ENCODE measurements around the gene CYP27C1. TPM values are rescaled to one million over a fixed set of nuclear protein-coding genes. Genes with fewer than 3 reads are reported as not detected.
A peak's percentile ranks its signal among the peaks of the same experiment; 100 is the strongest.
"Not testable (repeated sequence)": the region's sequence is repeated elsewhere in the genome, so short reads cannot be mapped to it uniquely, and the experiment has no call there.

The CYP27C1 gene
- total RNA-seq, 2 donors from 2014 or later = 0.12 to 0.34 TPM

DNA sequence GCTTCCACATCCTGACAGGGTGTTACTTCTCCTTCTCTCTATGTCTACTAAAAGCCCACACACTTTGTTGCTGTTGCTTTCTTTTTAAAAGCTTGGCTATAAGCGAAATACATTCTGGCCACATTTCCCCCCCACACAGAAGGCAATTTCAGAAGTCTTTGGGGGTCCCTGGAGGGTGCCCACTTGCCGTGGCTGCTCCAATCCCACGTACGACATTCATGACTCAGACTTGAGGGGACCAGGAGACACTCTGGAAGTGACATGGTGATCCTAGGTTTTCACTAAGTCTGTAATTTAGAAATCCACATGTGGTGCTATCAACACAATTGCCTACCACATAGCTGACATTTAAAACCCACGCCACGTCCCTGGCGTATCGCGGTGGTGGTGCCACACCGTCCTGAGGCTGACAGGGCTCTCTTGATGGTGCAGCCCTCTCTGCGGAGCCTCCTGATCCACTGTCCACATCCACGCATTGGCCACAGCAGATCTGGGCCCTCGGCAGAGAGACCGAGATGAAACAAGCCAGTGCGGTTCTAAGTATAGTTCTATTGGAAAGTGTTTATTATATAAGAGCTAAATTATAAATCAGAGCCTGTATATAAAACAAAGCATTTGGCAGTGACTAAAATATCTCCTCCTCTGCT lies 42.4 kb downstream of the CYP27C1 start:
- intact Hi-C loops (cut with DNase I, micrococcal nuclease) = loop anchor here in 1 of 2 donors (10.0 kb wide), 1 partner anchor 103 kb away; no protein-coding TSS in a partner anchor
- ATAC-seq = no peak
- peak in 1 of 2 donors; percentile 35 for DNase-seq

DNA sequence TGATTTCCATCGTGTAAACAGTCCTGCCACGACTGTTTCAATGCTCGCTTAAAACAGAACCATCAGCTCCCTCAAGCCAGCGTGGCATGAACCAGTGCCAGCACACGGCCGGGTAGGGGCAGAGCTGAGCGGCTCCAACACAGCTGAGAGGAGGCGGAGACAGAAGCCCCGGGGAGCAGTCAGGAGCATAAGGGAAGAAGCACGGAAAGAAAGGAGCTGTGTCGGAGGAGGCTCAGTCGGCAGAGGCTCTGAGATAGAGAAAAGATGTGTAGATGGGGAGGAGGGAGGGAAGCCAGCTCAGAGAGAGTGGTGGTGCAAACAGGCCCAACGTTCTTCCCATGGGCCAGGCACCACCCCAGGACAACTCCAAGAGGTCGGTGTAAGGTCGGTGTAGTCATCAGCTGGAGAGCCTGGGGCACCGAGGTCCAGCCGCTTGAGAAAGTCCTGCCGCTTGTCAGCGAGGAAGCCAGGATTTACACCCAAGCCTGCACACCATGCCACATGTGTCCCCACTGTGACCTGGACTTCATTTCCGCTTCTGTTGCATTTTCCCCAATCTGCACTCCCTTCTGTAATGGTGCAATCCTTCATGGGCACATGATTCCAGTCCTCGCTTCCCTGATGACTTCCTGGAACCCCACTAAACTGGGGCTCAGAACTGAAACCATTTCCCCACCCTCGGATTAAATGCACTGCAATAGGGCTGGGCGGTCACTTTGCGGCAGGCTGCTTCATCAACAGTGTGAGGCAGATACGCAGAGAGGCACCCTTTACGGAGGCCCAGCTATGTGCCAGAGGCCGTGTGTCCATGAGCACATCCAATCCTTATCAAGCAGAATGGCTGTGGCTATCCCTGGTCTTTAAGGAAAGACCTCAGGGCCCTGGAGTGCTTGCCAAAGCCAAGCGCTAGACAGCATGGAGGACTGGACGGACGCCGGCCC lies 43.5 kb downstream of the CYP27C1 start:
- ATAC-seq (no peak), DNase-seq (peak; percentile 10 to 56)
- intact Hi-C loops (cut with DNase I, micrococcal nuclease) = loop anchor here in 1 of 2 donors (10.0 kb wide), 1 partner anchor 102 kb away; no protein-coding TSS in a partner anchor

DNA sequence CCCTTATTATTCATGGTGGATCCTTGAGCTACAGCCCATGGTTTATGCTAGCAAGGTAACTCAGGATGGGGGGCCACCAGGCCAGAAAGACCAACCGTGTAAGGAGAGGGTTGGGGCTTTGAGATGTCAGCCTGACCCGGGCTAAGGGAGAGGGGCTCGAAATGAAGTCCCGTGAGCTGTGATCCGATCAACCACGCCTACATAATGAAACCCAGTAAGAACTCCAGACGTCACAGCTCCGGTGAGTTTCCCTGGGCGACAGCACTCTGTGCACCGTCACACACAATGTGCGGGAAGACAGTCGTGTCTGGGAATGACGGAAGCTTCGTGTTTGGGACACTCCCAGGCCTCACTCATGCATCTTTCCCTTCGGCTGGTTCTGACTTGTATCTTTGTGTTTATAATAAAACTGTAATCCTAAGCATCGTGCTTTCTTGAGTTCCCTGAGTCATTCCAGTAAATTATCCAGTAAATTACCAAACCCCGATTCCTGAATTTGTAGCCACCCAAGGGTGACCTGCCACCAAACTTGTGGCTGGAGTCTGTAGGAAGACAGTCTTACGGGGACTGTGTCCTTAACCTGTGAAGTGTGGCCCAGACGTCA lies 44.2 kb downstream of the CYP27C1 start:
- ATAC-seq = no peak
- intact Hi-C loops (cut with DNase I, micrococcal nuclease) = loop anchor here in 1 of 2 donors (10.0 kb wide), 1 partner anchor 101 kb away; no protein-coding TSS in a partner anchor
- peak; percentile 17 to 41 for DNase-seq

DNA sequence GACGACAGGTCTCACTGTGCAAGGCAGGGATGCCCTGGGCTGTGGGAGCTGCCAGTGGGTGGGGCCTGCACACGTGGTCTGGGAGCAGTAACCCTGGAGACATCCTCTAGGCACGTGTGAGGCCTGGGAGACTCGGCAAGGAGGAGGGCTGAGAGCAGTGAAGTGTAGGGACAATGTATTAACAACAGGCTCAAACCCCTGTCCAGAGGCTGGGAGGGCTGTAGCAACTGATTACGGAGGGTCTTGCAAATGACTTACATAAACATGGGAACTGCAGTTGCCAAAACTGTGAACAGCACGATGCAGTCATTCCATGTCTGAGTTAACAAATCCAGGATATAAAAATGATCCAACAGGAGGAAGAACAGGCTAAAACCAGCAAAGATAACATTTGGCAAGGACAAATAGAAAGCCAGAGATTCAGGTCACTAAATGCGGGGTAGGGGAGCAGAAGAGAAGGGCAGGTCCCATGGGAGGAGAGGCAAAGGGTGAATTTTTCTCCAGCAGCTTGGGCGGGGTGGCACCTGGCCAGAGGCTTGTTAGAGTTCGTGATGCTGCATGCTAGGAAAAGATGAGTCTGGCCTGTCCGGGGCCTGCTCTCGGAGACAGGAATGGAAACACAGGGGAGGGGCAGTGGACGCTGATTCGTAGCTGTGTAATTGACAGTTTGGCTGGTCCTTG lies 44.9 kb downstream of the CYP27C1 start:
- intact Hi-C loops (cut with DNase I, micrococcal nuclease) = loop anchor here in 1 of 2 donors (10.0 kb wide), 1 partner anchor 100 kb away; no protein-coding TSS in a partner anchor
- DNase-seq (peak; percentile 54 to 68), ATAC-seq (peak; percentile 86)

DNA sequence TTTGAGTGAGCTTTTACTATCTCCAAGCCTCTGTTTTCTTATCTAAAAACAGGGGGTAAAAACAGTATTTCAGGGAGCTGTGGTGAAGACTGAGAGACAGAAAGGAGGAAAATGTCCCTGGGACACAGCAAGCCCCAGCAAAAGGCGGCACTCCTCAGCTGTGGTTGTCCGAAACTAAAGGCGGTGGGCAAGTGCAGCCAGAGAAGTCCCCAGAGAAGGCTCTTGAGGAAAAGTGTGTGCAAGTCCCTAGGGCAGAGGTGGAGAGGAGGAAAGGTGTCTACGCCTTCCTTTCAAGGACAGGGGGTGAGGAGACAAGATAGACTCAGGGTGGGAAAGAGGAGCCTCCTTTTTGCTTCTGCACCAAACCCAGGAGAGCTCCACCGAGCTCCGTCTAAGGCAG lies 45.5 kb downstream of the CYP27C1 start:
- intact Hi-C loops (cut with DNase I, micrococcal nuclease) = loop anchor here in 1 of 2 donors (10.0 kb wide), 1 partner anchor 100 kb away; no protein-coding TSS in a partner anchor
- DNase-seq (no peak), ATAC-seq (no peak)

DNA sequence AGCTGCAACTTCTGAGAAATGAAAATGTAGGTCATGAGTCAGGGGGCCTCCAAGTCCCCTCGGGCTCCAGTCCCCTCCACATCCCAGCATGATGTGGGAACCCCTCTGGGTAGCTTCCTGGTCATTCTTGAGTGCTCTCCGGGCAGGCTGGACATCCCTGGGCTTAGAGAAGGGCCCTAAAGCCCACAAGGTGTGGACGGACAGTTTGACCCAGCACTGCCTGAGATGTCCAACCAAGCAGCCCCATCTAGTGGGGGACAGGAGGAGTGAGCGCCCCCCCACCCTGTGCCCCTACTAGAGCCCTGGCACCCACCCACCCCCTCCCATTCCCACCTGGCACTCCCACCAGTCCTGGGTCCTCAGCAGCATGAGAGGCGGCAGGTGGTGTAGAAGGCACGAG lies 46.0 kb downstream of the CYP27C1 start:
- intact Hi-C loops (cut with DNase I, micrococcal nuclease) = loop anchor here in 1 of 2 donors (10.0 kb wide), 1 partner anchor 99 kb away; no protein-coding TSS in a partner anchor
- ATAC-seq (peak; percentile 35), DNase-seq (peak in 1 of 2 donors; percentile 29)

DNA sequence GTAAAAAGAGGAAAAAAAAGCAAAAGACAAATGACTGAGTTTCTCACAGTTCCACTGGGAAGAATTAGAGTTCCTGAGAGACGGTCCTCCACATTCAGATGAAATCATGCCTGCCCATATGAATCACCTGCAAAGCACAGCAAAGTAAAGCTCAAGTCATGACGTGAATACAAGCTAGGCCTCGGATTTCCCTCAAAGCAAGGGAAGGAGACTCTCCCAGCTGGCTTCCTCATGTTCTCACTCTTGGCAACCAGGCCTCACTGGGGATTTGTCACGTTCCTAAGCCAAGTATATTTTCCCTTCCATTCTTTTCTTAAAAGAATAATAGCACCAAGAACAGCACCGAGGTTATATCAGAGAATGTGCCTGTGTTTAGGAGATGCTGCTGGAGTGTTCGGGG lies 47.0 kb downstream of the CYP27C1 start:
- intact Hi-C loops (cut with DNase I, micrococcal nuclease) = loop anchor here in 1 of 2 donors (10.0 kb wide), 1 partner anchor 98 kb away; no protein-coding TSS in a partner anchor
- ATAC-seq = no peak
- DNase-seq = no peak

DNA sequence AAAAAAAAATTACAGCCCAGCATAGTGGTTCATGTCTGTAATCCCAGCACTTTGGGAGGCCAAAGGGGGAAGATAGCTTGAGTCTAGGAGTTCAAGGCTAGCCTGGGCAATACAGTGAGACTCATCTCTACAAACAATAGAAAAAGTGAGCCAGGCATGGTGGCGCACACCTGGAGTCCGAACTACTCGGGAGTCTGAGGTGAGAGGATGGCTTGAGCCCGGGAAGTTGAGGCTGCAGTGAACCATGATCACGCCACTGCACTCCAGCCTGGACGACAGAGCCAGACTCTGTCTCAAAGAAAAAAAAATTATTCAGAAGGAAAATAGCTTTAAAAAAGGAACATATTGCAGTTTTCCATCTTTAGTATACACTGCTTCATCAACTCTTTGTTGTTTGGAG lies 47.8 kb downstream of the CYP27C1 start:
- ATAC-seq (no peak), DNase-seq (no peak)
- intact Hi-C loops (cut with DNase I, micrococcal nuclease) = loop anchor here in 1 of 2 donors (10.0 kb wide), 1 partner anchor 98 kb away; no protein-coding TSS in a partner anchor

DNA sequence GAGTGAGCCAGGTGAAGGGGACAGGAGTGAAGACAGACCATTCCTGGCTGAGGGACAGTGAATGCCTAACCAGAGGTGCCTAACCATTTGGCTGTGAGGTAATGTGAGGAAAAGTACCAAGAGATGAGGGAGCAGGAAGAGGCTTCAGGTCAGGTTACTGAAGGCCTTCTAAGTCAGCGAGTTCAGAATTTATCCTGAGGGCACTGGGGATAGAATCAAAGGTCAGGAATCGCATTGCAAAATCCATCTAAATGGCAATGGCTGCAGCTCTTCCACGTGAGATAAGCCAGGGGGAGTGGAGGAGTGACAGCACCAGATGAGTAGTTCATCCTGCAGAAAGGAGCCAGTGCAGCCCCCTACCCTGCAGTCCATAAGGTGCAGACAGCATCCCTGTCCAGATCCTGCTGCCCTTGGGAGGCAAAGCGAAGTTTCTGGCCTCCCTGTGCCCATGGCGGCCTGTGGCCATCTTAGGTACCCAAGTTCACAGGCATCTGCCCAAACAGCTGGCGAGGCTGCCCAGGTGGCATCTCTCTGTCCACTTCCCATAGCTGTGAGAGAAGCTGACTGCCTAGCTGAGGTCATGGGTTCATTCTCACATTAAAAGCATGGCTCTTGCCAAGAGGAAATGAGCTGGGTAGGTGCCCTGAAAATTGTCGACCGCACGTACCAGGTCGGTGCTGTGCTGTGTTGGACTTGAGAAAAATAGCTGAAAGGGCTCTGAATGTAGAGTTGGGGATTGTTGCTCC lies 49.5 kb downstream of the CYP27C1 start:
- intact Hi-C loops (cut with DNase I, micrococcal nuclease) = loop anchor here in 1 of 2 donors (10.0 kb wide), 1 partner anchor 96 kb away; no protein-coding TSS in a partner anchor
- DNase-seq = no peak

DNA sequence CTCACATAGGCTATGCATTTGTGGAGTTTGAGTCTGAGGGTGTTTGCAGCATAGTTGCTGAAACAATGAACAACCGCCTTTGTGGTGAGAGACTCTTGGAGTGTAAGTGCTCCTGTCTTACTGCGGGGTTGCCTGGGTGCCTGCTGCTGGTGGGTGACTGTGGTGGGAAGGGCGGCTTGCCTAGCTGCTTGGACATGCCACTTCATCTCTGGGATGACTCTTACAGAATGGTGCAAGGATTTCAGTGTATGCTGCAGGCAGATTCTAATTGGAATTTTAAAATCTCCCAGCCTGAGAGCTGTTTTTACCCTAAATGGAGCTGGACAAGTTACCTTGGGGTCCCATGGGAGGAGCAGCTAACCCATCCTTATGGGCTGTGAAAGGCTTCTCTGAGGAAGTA lies 50.1 kb downstream of the CYP27C1 start:
- intact Hi-C loops (cut with DNase I, micrococcal nuclease) = loop anchor here in 1 of 2 donors (10.0 kb wide), 1 partner anchor 95 kb away; no protein-coding TSS in a partner anchor
- ATAC-seq (no peak), DNase-seq (no peak)

More for the DNA sequence above, 49.5 kb downstream of the CYP27C1 start:
- peak; percentile 68 for ATAC-seq

DNA sequence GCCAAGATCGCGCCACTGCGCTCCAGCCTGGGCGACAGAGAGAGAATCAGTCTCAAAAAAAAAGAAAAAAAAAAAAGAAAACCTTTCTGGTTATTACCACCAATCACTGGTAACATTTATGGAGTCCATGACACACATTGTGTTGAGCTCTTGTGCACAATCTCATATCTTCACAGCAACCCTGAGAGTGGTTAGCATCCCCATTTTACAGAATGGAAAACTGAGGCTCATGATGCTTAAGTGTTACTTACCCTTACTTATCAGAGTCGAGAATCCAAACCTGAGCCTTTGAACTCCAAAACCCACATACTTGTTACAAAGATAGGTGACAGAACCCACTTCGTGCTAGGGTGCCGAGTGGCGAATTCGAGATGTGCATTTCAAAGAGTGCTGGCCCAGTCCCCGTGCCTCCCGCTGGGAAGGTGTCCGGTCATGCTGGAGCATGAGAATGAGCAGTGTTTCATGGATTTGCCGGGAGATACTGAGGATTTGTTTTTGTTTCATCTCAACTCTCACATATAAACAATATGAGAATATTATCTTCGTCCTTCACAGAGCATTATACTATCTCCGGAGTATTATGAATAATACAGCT lies 50.9 kb downstream of the CYP27C1 start:
- ATAC-seq (no peak), DNase-seq (no peak)
- intact Hi-C loops (cut with DNase I, micrococcal nuclease) = no loop called here

DNA sequence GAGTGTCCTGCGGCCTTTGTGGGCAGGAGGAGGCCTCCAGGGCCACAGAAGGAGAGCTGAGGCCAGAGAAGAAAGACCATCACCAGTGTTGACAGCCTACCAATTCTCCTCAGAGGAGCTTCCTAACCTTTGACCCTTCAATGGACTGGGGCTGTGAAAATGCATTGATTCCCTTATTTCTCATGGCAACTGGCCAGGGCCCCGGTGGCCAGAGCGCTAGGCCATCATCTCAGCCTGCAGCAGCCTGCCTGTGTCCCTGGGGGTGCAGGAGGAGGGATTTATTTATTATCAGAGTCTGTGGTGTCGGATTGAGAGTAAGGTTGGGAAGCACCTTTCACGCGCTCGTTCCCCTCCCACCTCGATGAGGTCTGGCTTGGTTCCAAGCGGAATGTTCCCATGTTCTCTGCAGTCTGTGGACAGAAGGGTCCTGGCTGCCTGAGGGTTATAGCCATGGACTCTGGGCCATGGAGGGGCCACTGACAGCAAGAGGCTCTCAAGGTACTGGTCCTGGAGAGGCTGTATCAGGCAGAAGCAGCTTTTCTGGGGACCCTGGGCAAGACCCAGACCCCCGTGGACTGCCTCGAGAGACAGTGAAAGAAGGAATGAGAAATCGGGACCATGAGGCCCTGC lies 53.8 kb downstream of the CYP27C1 start:
- no peak for DNase-seq
- no peak for ATAC-seq
- intact Hi-C loops (cut with DNase I, micrococcal nuclease) = no loop called here

DNA sequence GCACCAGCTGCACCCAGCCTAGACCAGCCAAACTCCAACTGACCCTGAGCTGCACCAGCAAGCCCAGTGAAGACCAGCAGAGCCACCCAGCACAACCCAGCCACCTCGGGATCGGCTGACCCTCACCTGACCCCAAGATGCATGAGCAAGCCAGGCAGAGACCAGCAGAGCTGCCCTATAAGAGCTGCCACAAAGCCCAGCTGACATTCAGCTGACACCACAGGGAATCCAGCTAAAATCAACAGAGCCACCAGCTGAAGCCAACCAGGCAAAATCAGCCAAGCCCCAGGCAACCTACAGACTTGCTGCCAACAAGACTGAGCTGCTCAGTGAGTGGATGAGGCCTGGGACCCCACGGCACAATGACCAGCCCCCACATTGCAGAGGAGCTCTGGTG lies 54.6 kb downstream of the CYP27C1 start:
- intact Hi-C loops (cut with DNase I, micrococcal nuclease) = no loop called here
- no peak for ATAC-seq
- DNase-seq = no peak

DNA sequence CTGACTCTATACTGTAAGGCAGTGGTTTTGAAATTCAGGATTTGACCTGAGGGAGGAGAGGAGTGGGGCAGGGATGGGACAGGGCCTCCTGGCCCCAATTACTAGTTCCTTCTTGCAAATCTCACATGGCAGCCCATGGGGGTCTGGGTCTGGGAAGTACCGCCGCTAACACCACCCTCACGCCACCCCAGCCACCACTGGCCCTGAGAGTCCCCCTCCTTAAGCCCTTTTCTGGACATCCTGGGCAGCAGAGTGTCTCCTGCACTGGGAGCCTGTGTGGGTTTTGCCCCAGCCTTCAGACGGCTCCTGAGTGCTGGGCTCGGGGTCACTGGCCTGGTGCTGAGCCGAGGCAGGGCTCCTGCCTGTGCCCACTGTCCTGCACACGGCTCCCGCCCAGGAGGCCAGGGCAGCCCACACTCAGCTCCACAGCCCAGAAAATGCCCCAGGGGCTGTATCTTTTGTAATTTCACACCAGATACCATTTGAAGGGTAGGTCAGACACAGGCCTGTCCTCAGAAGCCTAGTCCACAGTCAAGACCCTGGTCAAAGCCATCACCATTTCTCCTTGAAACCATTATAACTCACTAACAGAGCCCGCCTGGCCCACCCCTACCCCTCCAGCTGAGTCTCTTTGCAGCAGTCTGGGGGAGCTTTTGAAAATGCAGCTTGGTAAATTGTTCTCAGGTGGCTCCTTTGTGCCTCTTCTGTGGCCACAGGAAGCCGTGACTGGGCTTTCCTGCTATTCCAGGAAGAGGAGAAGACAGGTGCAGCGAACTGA lies 55.1 kb downstream of the CYP27C1 start:
- ATAC-seq = no peak
- intact Hi-C loops (cut with DNase I, micrococcal nuclease) = no loop called here
- DNase-seq = no peak

DNA sequence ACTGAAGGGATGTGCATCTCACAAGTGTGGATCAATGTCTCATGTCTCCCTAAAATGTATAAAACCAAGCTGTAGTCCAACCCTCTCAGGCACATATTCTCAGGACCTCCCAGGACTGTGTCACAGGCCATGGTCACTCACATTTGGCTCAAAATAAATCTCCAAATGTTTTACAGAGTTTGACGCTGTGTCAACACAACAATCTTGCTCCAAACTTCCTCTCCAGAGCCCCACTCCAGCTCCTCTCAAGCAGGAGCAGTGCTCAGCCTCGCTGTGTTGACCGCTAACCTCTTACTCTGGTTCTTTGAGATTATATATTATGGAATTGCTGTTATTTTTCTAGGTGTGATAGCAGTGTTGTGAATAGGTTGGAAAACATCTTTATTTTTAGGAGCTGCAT lies 56.2 kb downstream of the CYP27C1 start:
- no peak for DNase-seq
- intact Hi-C loops (cut with DNase I, micrococcal nuclease) = no loop called here
- ATAC-seq = no peak

DNA sequence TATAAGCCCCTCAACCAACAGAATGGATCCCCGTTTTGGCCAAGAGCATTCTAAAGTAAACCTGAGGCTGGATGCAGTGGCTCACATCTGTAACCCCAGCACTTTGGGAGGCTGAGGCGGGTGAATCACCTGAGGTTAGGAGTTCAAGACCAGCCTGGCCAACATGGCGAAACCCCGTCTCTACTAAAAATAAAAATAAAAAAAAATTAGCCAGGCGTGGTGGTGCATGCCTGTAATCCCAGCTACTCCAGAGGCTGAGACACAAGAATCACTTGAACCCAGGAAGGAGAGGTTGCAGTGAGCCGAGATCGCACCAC lies 57.1 kb downstream of the CYP27C1 start:
- DNase-seq; ATAC-seq; intact Hi-C loops (cut with DNase I, micrococcal nuclease): not testable (repeated sequence)

All from left colon (tissue), 2 donors.